Adipocyte (in vitro differentiated cells): ENCODE data around the gene STK16.

Experiments used
- DNase-seq: peaks from one replicate; pipeline ENCODE4 v3.0.0-alpha.2; 2015; ENCODE audit warnings: low read depth
- H3K27me3 ChIP-seq: replicated peaks from 2 replicates; pipeline ENCODE4 v1.7.0; 2013; ENCODE audit warnings: mild to moderate bottlenecking, low read length, moderate library complexity; ENCODE audit not compliant: control insufficient read depth, insufficient read depth
- H3K36me3 ChIP-seq: 2 replicates; pipeline ENCODE4 v1.7.0; 2013; ENCODE audit warnings: low read length, mild to moderate bottlenecking, moderate library complexity; ENCODE audit not compliant: control insufficient read depth, insufficient read depth, severe bottlenecking
- H3K4me1 ChIP-seq: 2 replicates; pipeline ENCODE4 v1.7.0; 2013; ENCODE audit warnings: mild to moderate bottlenecking, low read length, moderate library complexity; ENCODE audit not compliant: control insufficient read depth, insufficient read depth
- H3K4me3 ChIP-seq: 2 replicates; pipeline ENCODE4 v1.7.0; 2013; ENCODE audit warnings: mild to moderate bottlenecking, low read length, moderate library complexity
- H3K9ac ChIP-seq: 2 replicates; pipeline ENCODE4 v1.7.0; 2013; ENCODE audit warnings: mild to moderate bottlenecking, low read length, moderate library complexity
- H3K9me3 ChIP-seq: 2 replicates; pipeline ENCODE4 v1.7.0; 2013; ENCODE audit warnings: mild to moderate bottlenecking, low read length, moderate library complexity; ENCODE audit not compliant: control insufficient read depth

STK16 gene

GRCh38 chr2:219293736-219294231, 48.5 kb downstream of the STK16 start:
- Histone ChIP-seq H3K27me3 (no peaks in the 10 kb centered on the region), H3K9me3 (no peaks in the 10 kb centered on the region), H3K4me1 (peaks cover 27% of the 10 kb centered on the region), H3K4me3 (no peak overlapping the region), H3K9ac (peak overlapping the region; percentile 81), H3K36me3 (no peaks in the 10 kb centered on the region)
- no peak for DNase-seq

GRCh38 chr2:219294356-219295351, 49.4 kb downstream of the STK16 start:
- H3K27me3 ChIP-seq, result peaks cover 8% of the 10 kb centered on the region

GRCh38 chr2:219296142-219296541, 50.9 kb downstream of the STK16 start:
- no peak for DNase-seq
- H3K27me3 ChIP-seq, result peaks cover 18% of the 10 kb centered on the region
- no peaks in the 10 kb centered on the region for H3K9me3 ChIP-seq
- peaks cover 16% of the 10 kb centered on the region for H3K4me1 ChIP-seq
- no peak overlapping the region for H3K4me3 ChIP-seq
- H3K9ac ChIP-seq, result no peak overlapping the region
- no peaks in the 10 kb centered on the region for H3K36me3 ChIP-seq

More at GRCh38 chr2:219294356-219295351, 49.4 kb downstream of the STK16 start:
- H3K4me1 ChIP-seq, result peaks cover 22% of the 10 kb centered on the region
- DNase-seq, result peak; percentile 92
- H3K9ac ChIP-seq, result peak overlapping the region; percentile 81
- H3K4me3 ChIP-seq, result peak overlapping the region; percentile 75
- no peaks in the 10 kb centered on the region for H3K9me3 ChIP-seq
- no peaks in the 10 kb centered on the region for H3K36me3 ChIP-seq

- peaks cover 16% of the 10 kb centered on the region for H3K4me1 ChIP-seq
- no peak overlapping the region for H3K4me3 ChIP-seq
- H3K36me3 ChIP-seq, result no peaks in the 10 kb centered on the region
- H3K9ac ChIP-seq, result no peak overlapping the region
- peaks cover 24% of the 10 kb centered on the region for H3K27me3 ChIP-seq
- DNase-seq, result no peak
- H3K9me3 ChIP-seq, result no peaks in the 10 kb centered on the region
These were observed 51.5 kb downstream of the STK16 start for GRCh38 chr2:219296631-219297391.

- H3K27me3 ChIP-seq, result peaks cover 33% of the 10 kb centered on the region
- no peak overlapping the region for H3K9ac ChIP-seq
- no peaks in the 10 kb centered on the region for H3K36me3 ChIP-seq
- DNase-seq, result no peak
- peaks cover 16% of the 10 kb centered on the region for H3K4me1 ChIP-seq
- H3K4me3 ChIP-seq, result no peak overlapping the region
- no peaks in the 10 kb centered on the region for H3K9me3 ChIP-seq
These were observed 52.6 kb downstream of the STK16 start for GRCh38 chr2:219297766-219298456.

GRCh38 chr2:219298759-219299371, 53.6 kb downstream of the STK16 start:
- Histone ChIP-seq H3K27me3 (peaks cover 43% of the 10 kb centered on the region), H3K9ac (peak overlapping the region; percentile 11), H3K36me3 (no peaks in the 10 kb centered on the region), H3K9me3 (no peaks in the 10 kb centered on the region), H3K4me1 (peaks cover 13% of the 10 kb centered on the region), H3K4me3 (no peak overlapping the region)
- peak; percentile 90 for DNase-seq

GRCh38 chr2:219299372-219299760, 54.1 kb downstream of the STK16 start:
- Histone ChIP-seq H3K4me3 (no peak overlapping the region), H3K4me1 (peaks cover 8% of the 10 kb centered on the region), H3K27me3 (peaks cover 47% of the 10 kb centered on the region), H3K9me3 (no peaks in the 10 kb centered on the region), H3K36me3 (no peaks in the 10 kb centered on the region), H3K9ac (no peak overlapping the region)
- DNase-seq, result no peak
